MM.1S (cell line): ENCODE measurements around the gene AHRR.

Experiments
- CTCF ChIP-seq: fragments of 300-600 bp; sonication (generic); IDR thresholded peaks from 2 replicates; pipeline ENCODE4 v1.5.1; 2016; ENCODE audit warnings: antibody characterized with exemption, low read length, mixed read lengths
- EZH2 ChIP-seq: fragments of 300-600 bp; sonication (generic); optimal IDR thresholded peaks from 2 replicates; pipeline ENCODE3; 2017; ENCODE audit warnings: low read depth, mild to moderate bottlenecking, antibody characterized with exemption, low read length, mixed read lengths

- TF ChIP-seq EZH2, result no peak
- TF ChIP-seq CTCF, result no peak
Observed at GRCh38 chr5:430214-430925, 108.9 kb downstream of the AHRR start.
